ENCODE results near the gene TNF.

The TNF gene

GRCh38 chr6:31575335-31575901, at the start of gene TNF:
Gene TNF (plus strand): TSS chr6:31575565. CDS start chr6:31575742, 177 bp downstream.
- no peak for DNase-seq (ENCODE audit: low spot score)

DNA sequence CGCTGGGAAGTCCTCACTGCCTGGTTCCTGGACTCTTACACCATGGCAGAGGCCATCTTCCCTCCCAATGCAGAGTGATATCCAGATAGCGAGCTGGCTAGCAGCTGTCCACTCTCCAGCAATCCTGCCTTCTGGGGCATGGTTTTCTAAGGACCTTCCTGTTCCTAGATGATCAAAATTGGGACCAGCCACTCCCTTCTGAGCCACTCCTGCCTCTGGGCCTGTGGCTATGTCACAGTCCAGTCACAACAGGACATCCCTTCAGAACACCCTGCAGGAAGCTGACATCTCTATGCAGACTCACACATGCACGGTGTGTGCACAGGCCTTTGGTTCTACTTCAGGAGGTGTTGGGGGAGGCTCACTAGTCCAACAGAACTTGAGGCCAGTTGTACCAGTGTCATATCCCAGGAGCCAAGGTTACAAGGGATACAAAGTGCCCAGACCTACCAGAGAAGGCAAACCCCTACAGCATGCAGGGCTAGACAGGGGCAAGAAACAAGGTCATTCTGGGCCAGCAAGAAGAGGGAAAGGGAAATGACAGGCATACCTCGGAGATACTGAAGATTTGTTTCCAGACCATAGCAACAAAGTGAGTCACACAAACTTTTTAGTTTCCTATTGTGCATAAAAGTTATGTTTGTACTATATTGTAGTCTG, 49.3 kb upstream of the TNF start:
- peak; percentile 83 for DNase-seq (ENCODE audit: low spot score)

GRCh38 chr6:31528307-31528777, 47.0 kb upstream of the TNF start:
- DNase-seq (ENCODE audit: low spot score), result no peak

- no peak for DNase-seq (ENCODE audit: low spot score)
These were observed 46.5 kb upstream of the TNF start, which contains the start of gene MCCD1 for GRCh38 chr6:31528821-31529328. Gene MCCD1 (plus strand): TSS chr6:31528962. CDS start chr6:31529015, 53 bp downstream.

DNA sequence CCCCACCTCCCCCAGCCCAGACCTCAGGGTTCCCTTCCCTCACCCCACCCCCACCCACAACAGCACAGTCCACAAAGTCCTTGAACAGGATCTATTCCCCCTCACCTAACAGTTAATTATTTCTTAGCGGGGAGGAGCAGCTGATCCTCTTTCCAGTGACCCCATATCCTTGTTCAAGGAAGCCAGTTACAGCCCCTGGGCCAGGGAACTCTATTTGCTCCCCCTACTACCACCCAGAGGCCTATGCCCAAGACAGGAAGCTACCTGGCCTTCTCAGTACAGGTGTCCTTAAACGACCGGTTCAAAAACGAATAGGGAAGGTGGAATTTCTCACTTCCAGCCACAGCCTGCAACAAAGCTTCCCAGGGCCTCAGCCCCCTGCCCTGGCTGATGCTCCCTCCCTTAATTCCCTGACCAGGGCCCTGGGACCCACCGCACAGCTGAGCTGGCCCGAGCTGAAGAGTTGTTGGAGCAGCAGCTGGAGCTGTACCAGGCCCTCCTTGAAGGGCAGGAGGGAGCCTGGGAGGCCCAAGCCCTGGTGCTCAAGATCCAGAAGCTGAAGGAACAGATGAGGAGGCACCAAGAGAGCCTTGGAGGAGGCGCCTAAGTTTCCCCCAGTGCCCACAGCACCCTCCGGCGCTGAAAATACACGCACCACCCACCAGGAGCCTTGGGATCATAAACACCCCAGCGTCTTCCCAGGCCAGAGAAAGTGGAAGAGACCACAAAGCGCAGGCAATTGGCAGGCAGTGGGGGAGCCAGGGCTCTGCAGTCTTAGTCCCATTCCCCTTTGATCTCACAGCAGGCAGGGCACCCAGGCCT, 45.8 kb upstream of the TNF start:
- DNase-seq (ENCODE audit: low spot score), result no peak

- no peak for DNase-seq (ENCODE audit: low spot score)
These were observed 44.7 kb upstream of the TNF start for GRCh38 chr6:31530659-31531058.

DNA sequence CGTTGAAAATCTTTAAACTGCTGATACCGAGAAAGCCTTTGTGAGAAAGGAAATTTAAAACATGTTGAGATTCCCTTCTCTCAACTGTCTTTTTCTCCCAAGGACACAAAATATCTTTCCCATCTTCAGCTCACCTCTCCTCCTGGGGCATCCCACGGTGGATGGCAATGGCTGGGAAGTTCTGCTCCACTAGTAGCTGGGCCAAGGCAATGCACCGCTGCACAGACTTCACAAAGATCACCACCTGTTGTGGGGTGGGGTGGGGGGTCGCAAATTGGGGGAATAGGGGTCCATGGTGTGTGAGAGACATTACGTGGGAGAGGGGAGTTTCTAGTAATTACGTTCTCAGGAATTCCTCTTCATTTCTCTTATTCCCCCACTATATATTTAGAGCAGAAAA, 44.2 kb upstream of the TNF start:
- no peak for DNase-seq (ENCODE audit: low spot score)

- no peak for DNase-seq (ENCODE audit: low spot score)
These were observed 43.4 kb upstream of the TNF start for GRCh38 chr6:31531771-31532643.

DNA sequence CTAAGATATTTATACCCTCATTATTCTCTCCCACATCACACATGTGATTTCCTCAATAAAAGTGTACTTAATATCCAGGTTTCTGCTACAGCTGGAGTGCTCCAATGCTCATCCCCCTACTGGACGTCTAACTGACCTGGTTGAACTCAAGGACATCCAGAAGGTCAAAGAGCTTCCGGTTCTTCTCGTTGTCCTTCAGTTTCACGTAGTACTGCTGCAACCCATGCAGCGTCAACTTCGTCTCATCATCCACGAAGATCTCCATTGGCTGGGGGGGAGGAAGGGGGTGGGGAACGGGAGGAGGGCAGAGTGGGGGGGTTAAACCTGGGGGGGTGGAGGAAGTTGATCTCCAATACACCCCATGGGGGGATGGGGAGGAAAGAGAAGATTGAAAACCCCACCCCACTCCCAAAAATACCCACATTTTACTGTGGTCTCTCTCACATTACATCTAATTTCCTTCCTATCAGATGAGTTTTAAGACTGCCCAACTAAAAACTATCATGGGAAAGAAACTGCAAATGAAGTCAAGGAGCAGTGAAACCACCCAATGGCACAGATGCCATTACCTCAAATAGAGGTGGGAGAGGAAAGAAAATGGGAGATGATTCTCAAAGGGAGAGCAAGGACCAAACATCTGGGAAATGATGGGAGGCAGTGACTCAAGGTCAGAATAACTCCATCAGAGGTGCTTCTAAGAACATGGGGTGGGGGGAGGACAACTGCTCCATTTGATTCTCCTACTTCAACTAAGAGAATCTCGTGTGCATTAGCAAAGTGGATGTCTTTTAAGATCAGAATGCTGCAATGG, 42.5 kb upstream of the TNF start:
- no peak for DNase-seq (ENCODE audit: low spot score)

- DNase-seq (ENCODE audit: low spot score), result no peak
These were observed 41.9 kb upstream of the TNF start for GRCh38 chr6:31533455-31533841.

GRCh38 chr6:31534011-31534410, 41.4 kb upstream of the TNF start:
- no peak for DNase-seq (ENCODE audit: low spot score)

DNA sequence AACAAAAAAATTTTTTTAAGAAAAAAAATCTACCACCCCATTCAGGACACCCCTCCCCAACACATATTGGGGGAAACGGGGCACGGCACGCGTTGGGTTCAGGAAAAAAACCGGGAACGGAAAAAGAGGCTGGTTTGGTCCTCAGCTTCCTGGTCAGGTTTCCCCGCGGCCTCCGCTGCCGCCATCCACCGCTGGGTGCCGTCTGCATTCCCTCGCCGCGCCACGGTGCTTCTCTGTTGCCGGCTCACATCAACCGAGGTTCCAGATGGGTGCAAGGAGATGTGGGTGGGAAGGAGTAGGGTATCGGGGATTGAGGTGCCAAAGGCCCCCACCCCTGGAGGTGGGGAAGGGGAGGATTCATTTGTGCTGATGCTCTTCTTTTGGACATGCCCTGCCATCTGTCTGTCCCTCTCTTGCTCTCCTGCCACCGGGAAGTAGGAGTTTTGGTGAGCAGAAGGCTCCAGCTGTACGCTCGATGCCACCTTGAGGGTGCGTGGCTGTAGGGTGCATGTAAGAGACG, 40.8 kb upstream of the TNF start:
- no peak for DNase-seq (ENCODE audit: low spot score)

DNA sequence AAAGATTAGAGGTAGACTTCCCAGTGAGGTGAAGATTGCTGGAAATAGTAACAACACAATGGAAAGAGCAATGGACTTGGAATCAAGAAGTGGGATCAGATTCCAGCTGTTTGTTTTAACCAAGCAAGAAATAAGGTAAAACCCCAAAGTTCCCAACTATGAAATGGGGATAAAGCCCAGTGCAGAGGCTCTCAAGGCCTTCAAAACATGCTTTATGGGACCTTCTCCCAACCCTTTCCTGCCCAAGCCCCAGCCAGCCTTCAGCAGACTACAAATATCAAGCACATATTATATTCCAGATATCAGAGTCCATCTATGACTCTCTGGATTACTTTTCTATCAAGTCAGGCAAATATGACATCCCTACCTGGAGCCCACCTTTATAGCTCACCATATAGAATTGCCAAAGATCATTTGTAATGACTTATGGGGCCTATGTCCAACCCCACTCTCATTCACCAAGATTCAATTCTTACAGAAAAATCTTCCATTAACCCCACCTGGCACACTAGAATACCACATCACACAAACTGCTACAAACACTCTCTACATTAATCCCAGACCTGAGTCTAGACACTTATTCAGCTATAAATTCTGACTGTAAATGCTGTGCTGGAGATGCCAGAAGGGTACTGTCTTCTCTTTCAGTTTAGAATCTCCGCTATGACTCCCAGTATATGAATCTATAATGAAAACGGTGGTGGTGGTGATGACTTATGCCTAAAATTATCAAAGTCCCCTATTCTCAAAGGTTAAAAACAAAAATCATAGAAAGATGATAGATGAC, 39.6 kb upstream of the TNF start:
- no peak for DNase-seq (ENCODE audit: low spot score)

- no peak for DNase-seq (ENCODE audit: low spot score)
These were observed 36.5 kb upstream of the TNF start for GRCh38 chr6:31538805-31539400.

DNA sequence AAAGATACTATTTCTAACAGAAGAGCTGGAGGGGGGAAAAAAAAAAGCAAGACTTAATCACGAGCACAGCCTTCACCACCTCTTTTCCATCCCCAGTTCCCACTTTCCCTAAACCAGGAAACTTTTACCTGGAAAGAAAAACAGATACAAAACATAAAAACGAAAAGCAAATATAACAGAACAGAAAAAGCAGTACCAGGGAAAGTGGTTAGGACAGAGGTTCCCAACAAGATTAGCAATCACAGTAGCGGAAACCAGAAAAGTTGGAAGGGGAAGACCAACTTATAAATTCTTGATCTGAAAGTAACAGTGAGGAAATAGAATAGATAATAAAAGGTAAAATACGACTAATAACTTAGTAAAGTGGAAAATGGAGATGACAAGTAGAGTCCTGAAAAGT, 34.7 kb upstream of the TNF start:
- DNase-seq (ENCODE audit: low spot score), result no peak

GRCh38 chr6:31541059-31541657, 34.2 kb upstream of the TNF start:
- no peak for DNase-seq (ENCODE audit: low spot score)

DNA sequence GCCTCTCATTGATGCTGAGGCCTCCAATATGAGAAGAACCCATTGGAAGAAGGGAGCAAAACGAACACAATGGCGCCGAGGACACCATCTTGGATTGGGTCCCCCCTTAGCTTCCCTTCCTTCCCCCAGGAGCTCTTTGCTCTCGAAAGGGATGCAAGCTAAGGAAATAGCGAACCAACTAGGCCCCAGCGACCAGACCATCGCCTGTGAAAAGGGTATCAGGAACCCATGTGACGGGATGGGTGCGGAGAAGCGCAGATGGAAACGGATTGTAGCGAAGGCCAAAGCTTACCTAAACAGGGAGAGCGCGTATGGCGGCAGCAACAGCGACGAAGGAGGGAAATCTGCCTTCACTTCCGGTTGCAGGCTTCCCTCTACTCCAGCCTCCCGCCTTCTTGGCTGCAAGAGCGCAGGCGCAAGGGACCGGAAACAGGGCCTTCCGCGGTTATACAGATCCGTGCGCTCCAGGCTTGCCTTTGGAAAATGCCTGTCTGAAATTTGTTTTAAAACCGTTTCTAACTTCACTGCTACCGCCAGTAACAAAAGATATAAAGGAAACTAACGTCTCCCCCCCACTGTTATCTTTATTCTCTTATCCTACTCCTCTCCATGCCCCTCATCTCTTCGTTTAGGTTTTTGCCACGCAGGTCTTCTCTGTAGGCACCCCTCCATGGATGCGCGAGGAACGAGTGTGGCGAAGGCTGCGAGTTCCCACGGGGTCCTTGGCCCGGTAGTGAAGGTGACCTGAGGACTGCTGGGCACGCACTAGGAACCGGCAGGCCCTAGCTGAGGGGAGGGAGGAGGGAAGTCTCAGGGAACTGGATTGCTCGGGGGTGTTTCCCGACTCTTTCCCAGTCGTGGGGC, 33.5 kb upstream of the TNF start, which contains the start of gene DDX39B:
TSS of gene DDX39B (minus strand) at position 346 of the 864 bp plus-strand sequence. CDS start 1,471 bp downstream, outside the sequence.
- DNase-seq (ENCODE audit: low spot score), result peak; percentile 91

GRCh38 chr6:31543639-31544038, 31.7 kb upstream of the TNF start:
- no peak for DNase-seq (ENCODE audit: low spot score)
